ENCODE measurements around the gene ANKDD1A. TPM values are rescaled to one million over a fixed set of nuclear protein-coding genes. Genes with fewer than 3 reads are reported as not detected.

ANKDD1A gene
- total and polyA plus RNA-seq, 4 donors = 2.3 to 6.8 (median 4.2) TPM

DNA sequence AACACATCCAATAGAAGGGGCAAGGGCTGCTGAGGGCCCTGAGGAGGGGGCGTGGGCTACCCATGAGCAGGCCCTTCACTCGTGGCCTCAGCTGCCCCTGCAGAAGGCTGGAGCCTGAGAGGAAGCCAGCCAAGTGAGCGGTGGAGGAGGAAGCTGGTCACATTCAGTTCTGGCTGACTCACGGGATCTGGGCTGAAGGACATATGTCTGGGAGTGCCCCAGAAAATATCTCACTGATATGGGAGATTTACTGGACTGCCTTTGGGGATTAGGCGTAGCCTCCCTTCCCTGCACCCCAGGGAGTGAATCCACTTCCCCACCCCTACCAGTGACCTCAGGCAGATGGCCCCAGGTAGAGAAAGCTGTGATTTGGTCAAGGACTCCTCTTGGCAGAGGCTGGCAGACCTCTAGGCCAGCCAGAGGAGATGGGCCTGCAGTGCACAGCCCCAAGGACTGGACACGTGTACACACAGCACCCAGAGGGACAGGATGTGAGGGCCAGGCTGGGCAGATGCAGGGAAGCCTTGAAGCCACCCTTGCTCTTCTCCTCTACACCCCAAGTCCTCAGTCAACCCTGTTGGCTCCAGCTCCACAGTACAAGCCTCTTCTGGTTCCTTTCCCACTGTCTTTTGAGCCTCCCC lies 14.2 kb upstream of the ANKDD1A start:
- Histone ChIP-seq H3K9me3 (ENCODE audit: control insufficient read depth in 4 of 4, insufficient read depth in 3 of 4, low read length in 3 of 4) (peaks cover 0 to 3% (median under 1%) of the 10 kb centered on the region in 4 donors), H3K9ac (ENCODE audit: insufficient read depth in 1 of 2, low read length in 2 of 2) (no peak overlapping the region), H3K27ac (ENCODE audit: low read depth in 1 of 2, low read length in 1 of 2) (peak overlapping the region; percentile 77 to 83), H3K4me1 (ENCODE audit: control insufficient read depth in 5 of 5, insufficient read depth in 5 of 5, low read length in 5 of 5) (peaks cover 0 to 33% (median 15%) of the 10 kb centered on the region in 5 donors), H3K27me3 (ENCODE audit: control insufficient read depth in 3 of 3, insufficient read depth in 3 of 3, low read length in 2 of 3) (no peaks in the 10 kb centered on the region), H3K4me3 (no peak overlapping the region), H3K36me3 (ENCODE audit: control insufficient read depth in 4 of 4, insufficient read depth in 4 of 4, low read length in 4 of 4) (no peaks in the 10 kb centered on the region)
- TF ChIP-seq, protein P1, sequence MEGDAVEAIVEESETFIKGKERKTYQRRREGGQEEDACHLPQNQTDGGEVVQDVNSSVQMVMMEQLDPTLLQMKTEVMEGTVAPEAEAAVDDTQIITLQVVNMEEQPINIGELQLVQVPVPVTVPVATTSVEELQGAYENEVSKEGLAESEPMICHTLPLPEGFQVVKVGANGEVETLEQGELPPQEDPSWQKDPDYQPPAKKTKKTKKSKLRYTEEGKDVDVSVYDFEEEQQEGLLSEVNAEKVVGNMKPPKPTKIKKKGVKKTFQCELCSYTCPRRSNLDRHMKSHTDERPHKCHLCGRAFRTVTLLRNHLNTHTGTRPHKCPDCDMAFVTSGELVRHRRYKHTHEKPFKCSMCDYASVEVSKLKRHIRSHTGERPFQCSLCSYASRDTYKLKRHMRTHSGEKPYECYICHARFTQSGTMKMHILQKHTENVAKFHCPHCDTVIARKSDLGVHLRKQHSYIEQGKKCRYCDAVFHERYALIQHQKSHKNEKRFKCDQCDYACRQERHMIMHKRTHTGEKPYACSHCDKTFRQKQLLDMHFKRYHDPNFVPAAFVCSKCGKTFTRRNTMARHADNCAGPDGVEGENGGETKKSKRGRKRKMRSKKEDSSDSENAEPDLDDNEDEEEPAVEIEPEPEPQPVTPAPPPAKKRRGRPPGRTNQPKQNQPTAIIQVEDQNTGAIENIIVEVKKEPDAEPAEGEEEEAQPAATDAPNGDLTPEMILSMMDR (IDR thresholded peaks at IDR 0.05; ENCODE audit: control extremely low read depth, extremely low read depth) = no peak
- DNase-seq (peak; percentile 21 to 54 (median 35)), ATAC-seq (ENCODE audit: insufficient read depth, low FRiP score) (peak; percentile 27)
- WGBS, 2 donors = 27 to 33% methylated on average over 6 of the region's 6 CpGs

- H3K27ac ChIP-seq (ENCODE audit: low read depth in 1 of 2, low read length in 1 of 2) = peak overlapping the region; percentile 12 to 83
- ATAC-seq (ENCODE audit: insufficient read depth, low FRiP score) (no peak), DNase-seq (no peak)
- H3K9ac ChIP-seq (ENCODE audit: insufficient read depth in 1 of 2, low read length in 2 of 2) = no peak overlapping the region
- H3K9me3 ChIP-seq (ENCODE audit: control insufficient read depth in 4 of 4, insufficient read depth in 3 of 4, low read length in 3 of 4) = peaks cover 0 to 3% (median under 1%) of the 10 kb centered on the region in 4 donors
- peaks cover 0 to 40% (median 15%) of the 10 kb centered on the region in 5 donors for H3K4me1 ChIP-seq (ENCODE audit: control insufficient read depth in 5 of 5, insufficient read depth in 5 of 5, low read length in 5 of 5)
- H3K4me3 ChIP-seq = no peak overlapping the region
- TF ChIP-seq, protein P1 (IDR thresholded peaks at IDR 0.05; ENCODE audit: control extremely low read depth, extremely low read depth) = no peak
- WGBS, 2 donors = 89 to 92% methylated on average over 4 of the region's 4 CpGs
- H3K36me3 ChIP-seq (ENCODE audit: control insufficient read depth in 4 of 4, insufficient read depth in 4 of 4, low read length in 4 of 4) = no peaks in the 10 kb centered on the region
- H3K27me3 ChIP-seq (ENCODE audit: control insufficient read depth in 3 of 3, insufficient read depth in 3 of 3, low read length in 2 of 3) = no peaks in the 10 kb centered on the region
Measured at GRCh38 chr15:64898406-64898805, 13.3 kb upstream of the ANKDD1A start.

- TF ChIP-seq, protein P1 (IDR thresholded peaks at IDR 0.05; ENCODE audit: control extremely low read depth, extremely low read depth) = no peak
- Histone ChIP-seq H3K27ac (ENCODE audit: low read depth in 1 of 2, low read length in 1 of 2) (no peak overlapping the region), H3K4me3 (no peak overlapping the region), H3K9me3 (ENCODE audit: control insufficient read depth in 4 of 4, insufficient read depth in 3 of 4, low read length in 3 of 4) (peaks cover 0 to 3% (median under 1%) of the 10 kb centered on the region in 4 donors), H3K9ac (ENCODE audit: insufficient read depth in 1 of 2, low read length in 2 of 2) (no peak overlapping the region), H3K27me3 (ENCODE audit: control insufficient read depth in 3 of 3, insufficient read depth in 3 of 3, low read length in 2 of 3) (no peaks in the 10 kb centered on the region), H3K36me3 (ENCODE audit: control insufficient read depth in 4 of 4, insufficient read depth in 4 of 4, low read length in 4 of 4) (no peaks in the 10 kb centered on the region), H3K4me1 (ENCODE audit: control insufficient read depth in 5 of 5, insufficient read depth in 5 of 5, low read length in 5 of 5) (peaks cover 0 to 19% (median 10%) of the 10 kb centered on the region in 5 donors)
- WGBS, 2 donors = 97 to 98% methylated on average over 5 of the region's 5 CpGs
- DNase-seq (no peak), ATAC-seq (ENCODE audit: insufficient read depth, low FRiP score) (no peak)
Measured at GRCh38 chr15:64901141-64901540, 10.6 kb upstream of the ANKDD1A start.
